ENCODE data around the gene HNRNPLL. TPM values are rescaled to one million over a fixed set of nuclear protein-coding genes. Genes with fewer than 3 reads are reported as not detected.

The HNRNPLL gene
- total and polyA plus RNA-seq, 2 experiments from 2014 or later: 42.5 to 53.4 TPM

DNA sequence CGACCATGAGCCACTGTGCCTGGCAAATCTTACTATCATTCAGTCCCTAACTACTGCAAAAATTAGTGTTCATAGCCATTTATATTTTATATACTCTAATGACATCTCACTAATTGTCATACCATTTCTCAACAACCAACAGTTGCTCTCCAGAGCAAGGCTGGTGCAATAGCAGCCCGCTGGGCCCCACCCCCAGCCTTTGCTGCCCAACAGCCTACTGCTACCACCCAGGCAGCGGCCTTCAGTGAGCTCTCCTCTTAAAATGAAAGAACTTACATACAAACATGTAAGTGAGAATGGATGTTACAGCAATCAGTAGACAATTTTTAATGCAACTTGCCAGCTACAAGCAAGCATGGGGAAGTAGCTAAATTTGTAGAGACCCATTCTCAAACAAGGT lies 90.5 kb downstream of the HNRNPLL start:
- H3K4me2 ChIP-seq: no peak overlapping the region
- H2AFZ ChIP-seq: peak overlapping the region; percentile 90
- peaks cover 16% of the 10 kb centered on the region for H3K4me1 Mint-ChIP-seq
- TF ChIP-seq EZH2 (IDR thresholded peaks at IDR 0.05; ENCODE audit: low read depth, unreplicated experiment): no peak
- H3K9me2 ChIP-seq (ENCODE audit: insufficient read depth): no peaks in the 10 kb centered on the region
- no peaks in the 10 kb centered on the region for H4K20me1 ChIP-seq (replicated peaks; ENCODE audit: insufficient read depth)
- H3K4me1 ChIP-seq (ENCODE audit: insufficient read depth): peaks cover 4% of the 10 kb centered on the region; the same call in 1 of the 2 replicates
- H3K27me3 ChIP-seq (ENCODE audit: insufficient read depth): no peaks in the 10 kb centered on the region
- no peaks in the 10 kb centered on the region for H3F3A ChIP-seq (replicated peaks; ENCODE audit: low read depth)
- no peak overlapping the region for H3K4me3 Mint-ChIP-seq
- H3K27me3 Mint-ChIP-seq (ENCODE audit: insufficient read depth, low read depth, poor library complexity): peaks cover 4% of the 10 kb centered on the region
- no peaks in the 10 kb centered on the region for H3K79me2 ChIP-seq (replicated peaks; ENCODE audit: insufficient read depth)
- no peak overlapping the region for H3K4me3 ChIP-seq
- H3K36me3 ChIP-seq (ENCODE audit: insufficient read depth): no peaks in the 10 kb centered on the region
- ATAC-seq (no peak; the same call in 2 of the 3 replicates), DNase-seq (ENCODE audit: low spot score) (no peak)
- H3K27ac Mint-ChIP-seq: no peak overlapping the region
- H3K9me3 Mint-ChIP-seq: no peaks in the 10 kb centered on the region
- H3K27ac ChIP-seq (ENCODE audit: low read depth): no peak overlapping the region
- H3K36me3 Mint-ChIP-seq (ENCODE audit: low read depth): no peaks in the 10 kb centered on the region

Other genes starting within 250 kb of the HNRNPLL start
- 121 and 140 TPM in 2 replicates for gene ATL2, start 225.7 kb downstream of the HNRNPLL start, total RNA-seq (2014; rRNA removed; shearing (Covaris generic))
- 25.7 and 30.2 TPM in 2 replicates for gene ATL2, start 225.7 kb downstream of the HNRNPLL start, polyA plus RNA-seq (2016; fragmentation: Nextera tagmentation; extraction: Ambion mirVana)
- 14.9 and 21.6 TPM in 2 replicates for gene GALM, start 63.2 kb upstream of the HNRNPLL start, total RNA-seq (2014; rRNA removed; shearing (Covaris generic))
- 9.3 and 9.6 TPM in 2 replicates for gene GALM, start 63.2 kb upstream of the HNRNPLL start, polyA plus RNA-seq (2016; fragmentation: Nextera tagmentation; extraction: Ambion mirVana)
- 251 and 274 TPM in 2 replicates for gene SRSF7, start 148.4 kb upstream of the HNRNPLL start, total RNA-seq (2014; rRNA removed; shearing (Covaris generic))
- gene SRSF7, start 148.4 kb upstream of the HNRNPLL start, polyA plus RNA-seq (2016; fragmentation: Nextera tagmentation; extraction: Ambion mirVana): 534 and 572 TPM in 2 replicates
- gene GEMIN6, start 175.3 kb upstream of the HNRNPLL start, total RNA-seq (2014; rRNA removed; shearing (Covaris generic)): 11.8 and 12.5 TPM in 2 replicates
- 38.6 and 43.5 TPM in 2 replicates for gene GEMIN6, start 175.3 kb upstream of the HNRNPLL start, polyA plus RNA-seq (2016; fragmentation: Nextera tagmentation; extraction: Ambion mirVana)